ENCODE measurements around the gene AHNAK2.

The AHNAK2 gene

DNA sequence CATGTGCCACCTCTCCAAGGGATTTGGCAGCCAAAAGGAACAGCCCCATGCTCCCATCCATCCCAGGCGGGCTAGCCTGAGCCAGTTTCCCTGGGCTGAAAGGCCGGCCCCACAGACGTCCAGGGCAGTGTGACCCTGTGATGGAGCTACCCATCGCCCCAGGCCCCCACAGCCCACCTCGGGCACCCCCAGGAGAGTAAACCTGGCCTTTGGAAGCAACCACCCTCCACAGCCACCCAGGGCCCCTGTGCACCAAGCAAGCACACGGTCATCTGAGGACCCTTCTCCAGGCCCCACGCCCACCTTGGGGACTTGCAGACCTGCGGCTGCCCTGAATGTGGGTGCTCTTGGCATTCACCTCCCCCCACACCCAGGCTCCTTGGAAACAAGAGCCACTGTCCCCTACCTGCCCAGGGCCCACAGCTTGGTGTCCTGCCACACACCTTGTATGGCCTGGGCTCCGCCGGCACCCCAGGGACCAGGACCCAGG, 8.4 kb downstream of the AHNAK2 start:
- Histone ChIP-seq H3K4me1 (ENCODE audit: control insufficient read depth, insufficient read depth, low read length) (peaks cover 64% of the 10 kb centered on the region), H3K27ac (ENCODE audit: low read depth, low read length) (no peak overlapping the region)

DNA sequence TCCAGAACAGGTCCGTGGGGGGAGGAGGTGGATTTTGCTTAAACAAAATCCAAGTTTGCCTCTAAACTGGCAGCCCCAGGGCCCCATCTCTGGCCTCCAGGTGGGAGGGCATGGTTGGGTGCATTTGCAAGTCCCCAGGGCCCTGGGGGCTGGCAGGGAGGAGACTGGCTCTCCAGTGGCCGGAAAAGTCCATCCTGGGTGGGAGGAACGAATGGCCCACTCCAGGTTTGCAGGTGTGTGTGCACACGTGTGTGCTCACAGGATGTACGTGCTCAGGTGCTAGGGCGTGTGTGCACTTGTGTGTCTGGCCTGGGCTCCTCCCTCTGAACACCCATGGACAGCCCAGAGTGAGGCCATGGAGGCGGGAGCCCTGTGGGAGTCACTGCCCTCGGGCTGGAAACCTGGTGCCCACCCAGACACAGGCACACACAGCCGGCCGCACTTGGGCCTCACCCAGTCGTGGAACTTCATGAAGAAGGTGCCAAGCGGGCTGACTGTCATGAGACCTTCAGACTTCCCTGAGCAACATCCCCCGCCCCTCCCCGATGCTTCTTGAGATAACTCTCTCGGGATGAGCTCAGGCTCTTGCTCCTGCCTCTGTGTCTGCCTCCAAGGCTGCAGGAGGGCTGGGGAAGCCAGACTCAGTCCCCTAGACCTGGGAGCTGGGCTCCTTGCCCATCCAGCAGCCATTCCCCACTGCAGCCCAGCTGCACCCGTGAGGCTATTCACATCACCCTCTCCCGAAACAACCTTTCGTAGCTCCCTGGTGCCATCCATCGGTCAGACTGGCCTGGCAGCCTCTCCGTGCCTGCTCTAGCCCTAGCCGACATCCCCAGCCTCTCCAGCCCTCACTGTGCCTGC, 9.4 kb downstream of the AHNAK2 start:
- H3K9ac ChIP-seq (ENCODE audit: low read length), result no peak overlapping the region

More for the DNA sequence above, 8.4 kb downstream of the AHNAK2 start:
- H3K4me3 ChIP-seq (ENCODE audit: low read depth, low read length), result 0 out of 2 replicates have a peak overlapping the region, but pooled peaks have one; percentile 8
- no peaks in the 10 kb centered on the region for H3K9me3 ChIP-seq (ENCODE audit: control insufficient read depth, insufficient read depth, low read depth, low read length)
- no peak overlapping the region for H3K9ac ChIP-seq (ENCODE audit: low read length)
- peaks cover 11% of the 10 kb centered on the region for H3K27me3 ChIP-seq (ENCODE audit: control insufficient read depth, insufficient read depth, low read length)
- no peaks in the 10 kb centered on the region for H3K36me3 ChIP-seq (ENCODE audit: control insufficient read depth, insufficient read depth, low read length)

DNA sequence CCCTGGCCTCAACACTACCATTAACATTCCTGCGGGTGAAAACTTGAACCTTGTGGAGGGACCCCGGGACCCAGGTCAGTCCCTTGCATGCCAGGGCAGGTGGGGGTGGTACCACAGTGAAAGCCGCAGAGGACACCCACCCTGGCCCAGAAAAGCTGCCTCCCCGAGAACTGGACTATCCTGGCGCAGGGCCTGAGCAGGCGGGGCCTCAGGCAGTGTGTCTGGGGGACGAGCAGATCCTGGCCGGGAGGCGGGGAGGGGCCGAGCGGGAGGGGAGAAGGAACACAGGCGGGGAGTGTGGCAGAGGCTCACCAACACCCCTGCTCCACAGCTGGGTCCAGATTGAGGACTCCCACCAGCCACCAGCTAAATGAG, 10.0 kb downstream of the AHNAK2 start:
- H3K27me3 ChIP-seq (ENCODE audit: control insufficient read depth, insufficient read depth, low read length), result peaks cover 11% of the 10 kb centered on the region
- H3K36me3 ChIP-seq (ENCODE audit: control insufficient read depth, insufficient read depth, low read length), result no peaks in the 10 kb centered on the region
- peak overlapping the region; percentile 39 for H3K4me3 ChIP-seq (ENCODE audit: low read depth, low read length)
- H3K9ac ChIP-seq (ENCODE audit: low read length), result no peak overlapping the region
- no peaks in the 10 kb centered on the region for H3K9me3 ChIP-seq (ENCODE audit: control insufficient read depth, insufficient read depth, low read depth, low read length)
- H3K27ac ChIP-seq (ENCODE audit: low read depth, low read length), result no peak overlapping the region
- peaks cover 52% of the 10 kb centered on the region for H3K4me1 ChIP-seq (ENCODE audit: control insufficient read depth, insufficient read depth, low read length)

More for the DNA sequence above, 9.4 kb downstream of the AHNAK2 start:
- Histone ChIP-seq H3K27ac (ENCODE audit: low read depth, low read length) (no peak overlapping the region), H3K36me3 (ENCODE audit: control insufficient read depth, insufficient read depth, low read length) (no peaks in the 10 kb centered on the region), H3K9me3 (ENCODE audit: control insufficient read depth, insufficient read depth, low read depth, low read length) (no peaks in the 10 kb centered on the region), H3K4me3 (ENCODE audit: low read depth, low read length) (peak overlapping the region; percentile 39; the same call in 1 of the 2 replicates), H3K27me3 (ENCODE audit: control insufficient read depth, insufficient read depth, low read length) (peaks cover 11% of the 10 kb centered on the region), H3K4me1 (ENCODE audit: control insufficient read depth, insufficient read depth, low read length) (peaks cover 58% of the 10 kb centered on the region)

DNA sequence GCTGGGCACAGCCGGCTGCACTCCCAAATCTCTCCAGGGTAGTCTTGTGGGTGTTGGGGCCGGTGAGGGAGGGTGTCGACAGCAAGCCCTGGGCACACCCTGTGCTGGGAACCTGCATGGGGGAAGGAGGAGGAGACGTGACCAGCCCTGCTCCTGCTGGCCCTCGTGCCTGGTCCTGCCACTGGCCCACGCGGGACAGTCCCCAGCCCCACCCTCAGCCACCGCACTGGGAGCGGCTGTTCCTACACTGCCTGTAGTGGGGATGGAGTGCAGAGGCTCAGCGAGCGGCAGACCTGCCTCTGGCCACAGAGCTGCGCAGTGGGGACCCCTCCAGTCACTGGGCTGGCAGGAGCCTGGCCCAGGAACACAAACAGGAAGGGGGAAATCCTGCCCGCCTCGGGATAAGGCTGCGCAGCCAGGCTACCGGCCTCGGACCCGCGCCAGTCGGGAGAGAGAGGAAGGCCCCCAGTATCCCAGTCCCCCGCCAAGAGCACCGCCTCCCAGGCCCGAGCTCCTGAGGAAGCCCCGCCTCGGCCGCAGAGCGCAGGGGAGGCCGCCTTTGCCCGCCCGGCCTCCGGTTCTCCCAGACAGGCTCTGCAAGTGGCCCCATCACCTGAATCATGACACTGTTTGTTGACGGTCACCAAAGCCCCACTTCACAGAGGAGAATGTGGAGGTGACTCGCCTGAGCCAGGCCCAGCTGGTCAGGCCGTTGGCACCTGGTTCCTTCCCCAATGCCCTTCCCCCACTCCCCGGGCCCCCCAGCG, 10.6 kb downstream of the AHNAK2 start:
- Histone ChIP-seq H3K27ac (ENCODE audit: low read depth, low read length) (no peak overlapping the region), H3K4me3 (ENCODE audit: low read depth, low read length) (peak overlapping the region; percentile 39)

DNA sequence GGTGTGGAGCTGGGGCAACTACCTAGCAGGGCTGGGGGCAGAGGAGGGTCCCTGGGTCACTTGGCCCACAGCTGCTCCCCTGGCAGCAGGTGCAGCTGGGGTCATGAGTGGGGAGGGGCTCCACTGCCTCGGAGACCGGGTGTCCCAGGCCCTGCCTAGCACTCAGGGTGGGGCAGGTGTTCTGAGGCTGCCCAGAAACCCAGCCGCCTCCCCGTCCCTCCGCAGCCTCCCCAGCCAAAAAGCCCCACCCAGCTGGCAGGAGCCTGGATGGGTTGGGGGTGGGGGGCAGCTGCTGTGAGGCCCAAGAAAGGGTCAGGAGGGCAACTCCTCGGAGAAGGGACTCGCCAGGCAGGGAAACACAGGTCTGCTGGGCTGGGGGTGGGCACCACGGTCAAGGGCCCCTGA, 11.2 kb downstream of the AHNAK2 start:
- Histone ChIP-seq H3K4me3 (ENCODE audit: low read depth, low read length) (peak overlapping the region; percentile 39), H3K27me3 (ENCODE audit: control insufficient read depth, insufficient read depth, low read length) (peaks cover 11% of the 10 kb centered on the region), H3K9ac (ENCODE audit: low read length) (no peak overlapping the region), H3K36me3 (ENCODE audit: control insufficient read depth, insufficient read depth, low read length) (no peaks in the 10 kb centered on the region), H3K27ac (ENCODE audit: low read depth, low read length) (no peak overlapping the region), H3K4me1 (ENCODE audit: control insufficient read depth, insufficient read depth, low read length) (peaks cover 41% of the 10 kb centered on the region), H3K9me3 (ENCODE audit: control insufficient read depth, insufficient read depth, low read depth, low read length) (no peaks in the 10 kb centered on the region)

More for the DNA sequence above, 10.6 kb downstream of the AHNAK2 start:
- Histone ChIP-seq H3K27me3 (ENCODE audit: control insufficient read depth, insufficient read depth, low read length) (peaks cover 11% of the 10 kb centered on the region), H3K9ac (ENCODE audit: low read length) (no peak overlapping the region), H3K4me1 (ENCODE audit: control insufficient read depth, insufficient read depth, low read length) (peaks cover 46% of the 10 kb centered on the region), H3K36me3 (ENCODE audit: control insufficient read depth, insufficient read depth, low read length) (no peaks in the 10 kb centered on the region), H3K9me3 (ENCODE audit: control insufficient read depth, insufficient read depth, low read depth, low read length) (no peaks in the 10 kb centered on the region)

DNA sequence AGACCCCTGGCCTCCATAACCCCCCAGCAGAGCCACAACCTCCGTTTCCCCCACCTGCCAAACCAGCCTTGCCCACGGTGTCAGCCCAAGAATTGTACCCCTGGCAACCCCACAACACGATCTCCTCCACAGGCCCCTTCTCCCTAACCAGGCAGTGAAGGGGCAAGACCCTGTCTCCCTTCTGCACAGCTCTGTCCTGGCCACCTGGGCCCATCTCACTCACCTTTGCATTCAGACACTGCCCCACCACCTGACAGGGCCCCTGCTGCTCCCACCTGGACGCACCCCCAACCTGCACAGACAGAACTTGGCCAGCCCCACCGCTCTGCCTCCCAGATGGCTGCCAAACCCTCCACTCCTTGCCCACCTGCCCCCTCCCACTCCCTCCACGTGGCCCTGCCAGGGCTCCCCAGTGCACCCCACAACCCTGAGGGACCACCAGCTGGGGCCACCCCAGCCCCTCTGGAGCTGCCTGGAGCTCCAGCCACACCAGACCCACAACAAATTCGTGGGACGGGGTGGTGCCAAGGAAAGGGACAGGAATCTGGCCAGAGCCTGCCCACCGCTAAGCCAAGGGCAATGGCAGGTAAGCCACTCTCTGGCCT, 11.8 kb downstream of the AHNAK2 start:
- Histone ChIP-seq H3K27me3 (ENCODE audit: control insufficient read depth, insufficient read depth, low read length) (peaks cover 11% of the 10 kb centered on the region), H3K9me3 (ENCODE audit: control insufficient read depth, insufficient read depth, low read depth, low read length) (no peaks in the 10 kb centered on the region), H3K36me3 (ENCODE audit: control insufficient read depth, insufficient read depth, low read length) (no peaks in the 10 kb centered on the region), H3K4me3 (ENCODE audit: low read depth, low read length) (no peak overlapping the region), H3K27ac (ENCODE audit: low read depth, low read length) (no peak overlapping the region), H3K9ac (ENCODE audit: low read length) (no peak overlapping the region), H3K4me1 (ENCODE audit: control insufficient read depth, insufficient read depth, low read length) (peaks cover 41% of the 10 kb centered on the region)

DNA sequence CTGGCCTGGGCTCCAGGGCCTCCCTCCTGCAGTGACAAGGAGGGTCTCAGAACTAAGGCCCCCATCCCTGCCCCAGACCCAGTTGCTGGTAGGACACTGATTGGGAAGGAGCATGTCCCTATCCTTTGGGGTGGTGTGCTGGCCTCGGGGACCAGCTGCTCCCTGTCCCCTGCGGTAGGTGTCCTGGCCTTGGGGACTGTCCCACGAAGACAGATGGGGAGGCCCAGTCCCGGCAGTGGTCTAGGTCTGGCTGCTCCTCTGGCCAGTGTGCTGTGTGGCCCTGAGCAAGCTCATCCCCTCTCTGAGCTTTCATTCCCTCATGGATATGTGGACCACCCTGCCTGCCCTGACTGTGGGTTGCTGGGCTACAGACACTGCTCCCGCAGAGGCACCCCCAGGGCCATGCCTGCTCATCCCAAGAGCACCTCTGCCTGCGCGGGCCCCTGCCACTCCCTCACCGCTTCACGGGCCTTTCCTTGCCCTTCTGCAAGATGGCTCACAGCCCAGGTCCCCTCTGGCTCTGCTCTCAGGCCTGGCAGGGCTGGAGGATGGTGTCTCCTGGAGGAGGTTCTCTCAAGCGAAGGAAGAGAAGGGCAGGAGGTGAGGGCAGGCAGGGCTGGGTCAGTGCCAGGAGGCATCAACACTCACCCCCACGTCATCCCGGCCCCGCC, 12.5 kb downstream of the AHNAK2 start:
- no peak overlapping the region for H3K9ac ChIP-seq (ENCODE audit: low read length)
- no peak overlapping the region for H3K4me3 ChIP-seq (ENCODE audit: low read depth, low read length)
- peaks cover 37% of the 10 kb centered on the region for H3K4me1 ChIP-seq (ENCODE audit: control insufficient read depth, insufficient read depth, low read length)
- H3K36me3 ChIP-seq (ENCODE audit: control insufficient read depth, insufficient read depth, low read length), result no peaks in the 10 kb centered on the region
- H3K9me3 ChIP-seq (ENCODE audit: control insufficient read depth, insufficient read depth, low read depth, low read length), result no peaks in the 10 kb centered on the region
- no peak overlapping the region for H3K27ac ChIP-seq (ENCODE audit: low read depth, low read length)
- peaks cover 11% of the 10 kb centered on the region for H3K27me3 ChIP-seq (ENCODE audit: control insufficient read depth, insufficient read depth, low read length)

DNA sequence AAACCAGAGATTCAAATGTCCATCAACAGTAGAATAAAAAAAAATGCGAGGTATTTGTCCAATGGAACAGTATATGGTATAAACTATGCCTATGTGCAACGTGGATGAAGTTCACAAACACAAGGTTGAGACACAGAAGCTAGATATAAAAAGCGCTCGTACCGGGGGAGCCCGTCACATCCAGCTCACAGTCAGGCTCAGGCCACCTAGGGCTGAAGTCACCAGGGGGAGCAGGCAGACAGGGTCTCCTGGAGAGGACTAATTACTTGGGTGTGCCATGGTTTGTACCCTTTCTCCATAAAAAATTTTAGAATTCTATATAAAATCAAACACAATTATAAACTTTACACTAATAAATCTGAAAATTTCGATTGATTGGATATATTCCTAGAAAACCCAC, 13.6 kb downstream of the AHNAK2 start:
- no peak overlapping the region for H3K4me3 ChIP-seq (ENCODE audit: low read depth, low read length)
- no peak overlapping the region for H3K9ac ChIP-seq (ENCODE audit: low read length)
- H3K4me1 ChIP-seq (ENCODE audit: control insufficient read depth, insufficient read depth, low read length), result peaks cover 29% of the 10 kb centered on the region
- H3K9me3 ChIP-seq (ENCODE audit: control insufficient read depth, insufficient read depth, low read depth, low read length), result no peaks in the 10 kb centered on the region
- peaks cover 11% of the 10 kb centered on the region for H3K27me3 ChIP-seq (ENCODE audit: control insufficient read depth, insufficient read depth, low read length)
- no peak overlapping the region for H3K27ac ChIP-seq (ENCODE audit: low read depth, low read length)
- H3K36me3 ChIP-seq (ENCODE audit: control insufficient read depth, insufficient read depth, low read length), result no peaks in the 10 kb centered on the region

DNA sequence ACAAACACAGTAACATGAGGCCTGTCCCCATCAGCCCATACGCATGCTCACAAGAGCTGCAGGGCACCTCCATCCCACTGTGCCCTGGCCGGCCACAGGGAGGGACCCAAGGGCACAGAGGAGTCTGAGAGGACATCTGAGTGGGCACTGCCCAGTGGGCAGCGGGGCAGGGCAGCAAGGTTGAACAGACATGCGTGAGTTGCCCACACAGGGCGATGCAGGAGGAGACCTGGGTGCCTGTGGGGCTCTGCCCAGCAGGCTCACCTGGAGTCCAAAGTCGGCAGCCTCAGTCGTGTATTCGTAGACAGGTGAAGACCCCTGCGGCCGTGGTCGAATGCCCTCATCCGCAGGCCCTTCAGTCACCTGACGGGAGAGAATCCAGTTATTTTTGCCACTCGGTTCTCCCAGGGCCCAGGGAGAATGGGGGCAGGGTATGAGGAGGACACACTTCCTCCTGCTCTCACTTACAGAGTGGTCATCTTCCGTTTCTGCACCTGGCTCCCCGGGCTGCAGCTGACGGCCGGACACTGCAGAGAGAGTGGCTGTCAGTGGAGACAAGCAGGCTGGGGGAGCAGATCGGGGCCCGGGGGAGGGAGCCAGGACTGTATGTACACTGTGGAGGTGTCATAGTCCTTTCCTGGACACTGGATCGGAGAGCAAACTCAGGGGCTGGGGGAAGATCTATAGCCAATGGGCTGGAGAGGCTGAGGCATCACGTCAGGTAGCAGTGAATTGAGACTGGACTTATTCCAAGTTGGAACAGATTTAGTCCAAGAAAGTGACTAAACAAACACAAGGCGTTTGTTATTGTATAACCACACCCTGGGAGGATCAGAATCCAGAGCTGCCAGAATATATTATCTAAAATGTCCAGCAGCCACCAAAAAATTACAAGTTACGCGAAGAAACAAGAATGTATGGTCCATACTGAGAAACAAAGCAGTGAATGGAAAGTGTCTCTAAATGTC, 20.7 kb downstream of the AHNAK2 start:
- Histone ChIP-seq H3K36me3 (ENCODE audit: control insufficient read depth, insufficient read depth, low read length) (no peaks in the 10 kb centered on the region), H3K9me3 (ENCODE audit: control insufficient read depth, insufficient read depth, low read depth, low read length) (no peaks in the 10 kb centered on the region), H3K27me3 (ENCODE audit: control insufficient read depth, insufficient read depth, low read length) (no peaks in the 10 kb centered on the region), H3K4me1 (ENCODE audit: control insufficient read depth, insufficient read depth, low read length) (no peaks in the 10 kb centered on the region), H3K9ac (ENCODE audit: low read length) (no peak overlapping the region), H3K4me3 (ENCODE audit: low read depth, low read length) (no peak overlapping the region), H3K27ac (ENCODE audit: low read depth, low read length) (no peak overlapping the region)

Data from HUES6 (cell line).